Activated CD4-positive, CD25-positive, alpha-beta regulatory T cell treated with anti-CD3 and anti-CD28 coated beads, Interleukin-2, amount 50 U/mL, for 24 hours (primary cell): ENCODE measurements around the gene LAYN.
A peak's percentile ranks its signal among the peaks of the same experiment; 100 is the strongest.

Experiments used
- ATAC-seq, 2 donors: fragments of 150-1000 bp; cut with Tn5 transposase; one replicate each; pipeline ENCODE4 v1.10.0; 2021; ENCODE audit warnings: mild to moderate bottlenecking in 1 of 2, moderate library complexity in 1 of 2

The LAYN gene

DNA sequence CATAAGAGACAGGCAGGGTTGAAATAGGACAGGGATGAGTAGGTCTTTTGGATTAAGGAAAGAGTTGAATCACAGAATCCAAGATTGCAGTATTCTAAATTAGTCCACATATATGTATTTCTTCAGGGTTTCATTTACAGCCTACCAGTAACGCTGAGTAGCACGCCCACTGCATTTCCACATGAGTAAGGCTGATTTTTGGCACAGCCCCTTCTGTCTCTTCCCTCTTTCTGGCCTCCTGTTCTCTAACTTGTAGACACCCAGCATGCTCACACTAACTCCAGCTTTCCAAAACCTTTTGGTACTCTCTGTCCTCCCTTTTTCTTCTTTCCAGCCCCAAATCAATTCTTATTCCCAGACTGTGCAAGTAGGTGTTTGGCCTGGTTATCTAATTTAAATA lies 58.0 kb downstream of the LAYN start:
- ATAC-seq, result no peak

DNA sequence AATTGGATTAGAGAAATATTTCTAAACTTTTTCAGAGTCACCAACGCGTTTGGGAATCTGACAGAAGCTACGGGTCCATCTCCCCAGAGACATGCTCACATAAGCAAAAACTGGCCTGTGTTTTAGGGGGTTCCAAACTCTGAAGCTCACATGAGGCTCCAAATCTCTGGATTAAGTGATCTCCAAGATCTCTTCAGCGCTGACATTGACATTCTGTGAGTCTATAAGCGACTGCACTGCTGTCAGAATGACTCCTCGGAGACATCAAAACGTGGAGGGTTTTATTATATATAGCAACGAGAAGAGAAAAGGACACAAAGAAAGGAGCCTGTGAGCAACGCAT lies 61.1 kb downstream of the LAYN start:
- no peak for ATAC-seq

GRCh38 chr11:111601979-111602864 lies 61.7 kb downstream of the LAYN start, which contains the start of gene SIK2:
Gene SIK2, plus strand, starts transcription at chr11:111602449. Its CDS starts 115 bp downstream, at chr11:111602564.
- peak; percentile 86 to 90 for ATAC-seq

- no peak for ATAC-seq
Observed at GRCh38 chr11:111602865-111603610, 62.5 kb downstream of the LAYN start.

DNA sequence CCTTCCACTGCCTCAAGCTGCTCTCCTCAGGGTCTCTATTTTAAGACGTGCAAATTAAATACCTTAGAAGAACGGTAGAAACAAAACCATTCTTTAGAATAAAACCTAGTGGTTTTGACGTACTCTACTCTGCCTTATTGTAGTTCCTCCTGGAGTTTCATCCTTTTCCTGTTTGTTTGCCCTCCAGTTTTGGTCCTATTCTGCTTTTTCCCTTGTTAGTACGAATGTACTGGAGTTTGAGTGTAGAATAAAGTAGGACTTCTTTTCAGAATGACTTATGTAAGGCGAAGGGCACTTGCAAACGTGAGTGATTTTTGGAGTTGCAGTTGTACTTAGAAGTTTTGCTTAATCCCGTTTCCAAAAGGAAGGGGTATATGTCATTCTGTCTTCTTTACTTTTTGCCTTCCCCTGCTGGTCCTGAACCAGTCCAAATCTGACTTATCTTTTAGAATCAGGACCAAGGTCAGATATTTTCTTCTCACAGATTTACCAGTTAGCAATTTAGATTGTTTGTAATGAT lies 63.2 kb downstream of the LAYN start:
- no peak for ATAC-seq

DNA sequence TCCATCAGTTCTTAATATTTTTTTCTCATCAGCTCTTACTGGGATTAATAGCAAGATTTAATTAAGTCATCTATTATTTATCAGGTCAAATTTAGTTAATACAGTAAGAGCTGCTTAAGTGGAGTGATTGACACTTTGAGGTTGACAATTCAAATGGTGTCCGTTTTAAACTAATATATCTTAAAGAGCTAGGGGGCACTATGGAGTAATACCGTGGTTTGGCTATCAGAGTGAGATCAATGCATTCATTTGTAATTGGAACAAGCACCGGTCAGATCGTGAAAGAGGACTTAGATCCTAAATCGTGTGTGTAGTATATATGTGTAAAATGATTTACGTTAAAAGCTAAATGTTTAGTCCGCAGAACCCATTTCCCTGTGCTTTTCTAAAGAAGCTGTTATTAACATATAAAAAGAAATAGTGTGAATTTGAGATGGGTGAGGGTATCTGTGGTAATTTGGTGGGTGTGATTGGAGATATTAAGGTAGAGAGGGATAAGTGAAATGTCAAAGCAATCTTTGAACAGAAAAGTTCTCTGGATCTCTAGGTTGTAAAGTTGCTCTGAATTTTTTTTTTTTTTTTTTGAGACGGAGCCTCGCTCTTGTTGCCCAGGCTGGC lies 64.0 kb downstream of the LAYN start:
- no peak for ATAC-seq

- ATAC-seq, result no peak
Observed at GRCh38 chr11:111605681-111606080, 65.2 kb downstream of the LAYN start.

DNA sequence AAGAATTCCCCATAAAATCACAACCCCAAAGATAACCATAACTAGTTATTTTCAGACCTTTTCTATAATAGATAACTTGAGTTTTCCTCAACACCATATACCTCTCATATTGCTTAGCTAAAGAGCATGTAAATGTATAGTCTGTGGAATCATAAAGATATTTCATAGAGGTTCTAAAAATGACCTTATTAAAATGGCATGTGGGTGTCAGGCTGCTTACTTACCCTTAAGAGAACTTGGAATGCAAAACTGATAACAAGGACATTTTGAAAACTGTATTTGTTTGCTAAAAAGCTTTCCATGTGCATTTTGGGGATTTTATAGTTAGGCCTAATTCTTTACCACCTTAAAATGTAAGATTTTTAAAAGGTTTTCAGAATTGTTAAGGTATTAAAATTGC lies 66.5 kb downstream of the LAYN start:
- no peak for ATAC-seq

GRCh38 chr11:111607751-111608150 lies 67.2 kb downstream of the LAYN start:
- ATAC-seq, result no peak
